Testis (tissue), 3 donors: ENCODE data around the gene DMAP1. TPM values are rescaled to one million over a fixed set of nuclear protein-coding genes. Genes with fewer than 3 reads are reported as not detected.

Source experiments
- DNase-seq: peaks from one replicate; pipeline ENCODE4 v3.0.0-alpha.2; 2019
- H3K27ac ChIP-seq, 2 donors: fragments of 200-600 bp; sonication (generic); one replicate each; pipeline ENCODE4 v1.5.1; 2019
- H3K27me3 ChIP-seq: fragments of 200-600 bp; sonication (generic); one replicate; pipeline ENCODE4 v1.5.1; 2019
- H3K36me3 ChIP-seq: fragments of 200-600 bp; sonication (generic); one replicate; pipeline ENCODE4 v1.5.1; 2017; ENCODE audit warnings: low read depth; ENCODE audit errors: missing control alignments
- H3K4me1 ChIP-seq: fragments of 200-600 bp; sonication (generic); one replicate; pipeline ENCODE4 v1.5.1; 2019
- H3K4me3 ChIP-seq, 2 donors: fragments of 200-600 bp; sonication (generic); one replicate each; pipeline ENCODE4 v1.5.1; 2017 to 2019
- H3K9me3 ChIP-seq: fragments of 200-600 bp; sonication (generic); one replicate; pipeline ENCODE4 v1.5.1; 2017
- CTCF ChIP-seq, 3 experiments: fragments of 450-650 bp in 2 of 3; fragments of 200-600 bp in 1 of 3; sonication (generic) in 1 of 3; IDR thresholded peaks; one replicate each; pipeline ENCODE4 v1.5.1; 2016 to 2019; ENCODE audit warnings: antibody characterized with exemption in 3 of 3, mild to moderate bottlenecking in 2 of 3, moderate library complexity in 1 of 3
- POLR2A ChIP-seq: fragments of 450-650 bp; IDR thresholded peaks from one replicate; pipeline ENCODE4 v1.6.1; 2017; ENCODE audit warnings: antibody characterized with exemption, mild to moderate bottlenecking, moderate library complexity
- WGBS, 2 donors: methylation state at CpG; one replicate each; pipeline ENCODE4 v1.1.5; 2018; 5-methylcytosine and 5-hydroxymethylcytosine counted together
- intact Hi-C: fragments of 100-400 bp; cut with DNase I; formaldehyde crosslinking; loops from one replicate; pipeline ENCODE4 v1.15.1; 2023; ENCODE audit warnings: low total_unique reads
- polyA plus RNA-seq: library from polyadenylated mRNA; stranded (reverse); fragments of 350-450 nt; fragmentation: Illumina TruSeq; extraction: RNeasy Lipid Tissue Mini Kit (QIAGEN cat#74804); gene quantifications from one replicate; pipeline ENCODE4 v1.2.3, GENCODE V29; 2014; ENCODE audit warnings: low read depth, low replicate concordance; ENCODE audit not compliant: insufficient read depth
- total RNA-seq, 2 donors: library from RNA; depleted of rRNA; stranded (reverse); fragments of >200 nt; gene quantifications; one replicate each; pipeline ENCODE4 v1.2.3, GENCODE V29; 2016

Gene DMAP1
- total and polyA plus RNA-seq, 3 donors from 2014 or later = 54.2 to 86.6 (median 84.2) TPM

- H3K27ac ChIP-seq = no peak overlapping the region
- no peaks in the 10 kb centered on the region for H3K27me3 ChIP-seq
- TF ChIP-seq POLR2A = no peak
- no peak for TF ChIP-seq CTCF (IDR thresholded peaks at IDR 0.05)
- H3K36me3 ChIP-seq = no peaks in the 10 kb centered on the region
- 85 to 100% methylated on average over 1 of the region's 1 CpG for whole genome bisulfite sequencing, 2 donors
- H3K4me3 ChIP-seq = no peak overlapping the region
- no peaks in the 10 kb centered on the region for H3K9me3 ChIP-seq
- no peak for DNase-seq
- H3K4me1 ChIP-seq = no peaks in the 10 kb centered on the region
- intact Hi-C loops = no loop called here
These were observed 13.9 kb downstream of the DMAP1 start for GRCh38 chr1:44227211-44227610.

- no peaks in the 10 kb centered on the region for H3K4me1 ChIP-seq
- H3K27me3 ChIP-seq = no peaks in the 10 kb centered on the region
- H3K27ac ChIP-seq = no peak overlapping the region
- no peaks in the 10 kb centered on the region for H3K9me3 ChIP-seq
- no peak overlapping the region for H3K4me3 ChIP-seq
- intact Hi-C loops = no loop called here
- WGBS, 2 donors = 95 to 97% methylated on average over 13 of the region's 13 CpGs
- H3K36me3 ChIP-seq = no peaks in the 10 kb centered on the region
- DNase-seq = no peak
- TF ChIP-seq POLR2A = no peak
- TF ChIP-seq CTCF (IDR thresholded peaks at IDR 0.05) = no peak
These were observed 14.9 kb downstream of the DMAP1 start for GRCh38 chr1:44228218-44228617.

- no peak overlapping the region for H3K27ac ChIP-seq
- 93 to 95% methylated on average over 15 to 16 of the region's 16 CpGs for WGBS, 2 donors
- no peaks in the 10 kb centered on the region for H3K4me1 ChIP-seq
- H3K9me3 ChIP-seq = no peaks in the 10 kb centered on the region
- DNase-seq = no peak
- no peak for TF ChIP-seq POLR2A
- no peak for TF ChIP-seq CTCF (IDR thresholded peaks at IDR 0.05)
- H3K36me3 ChIP-seq = no peaks in the 10 kb centered on the region
- H3K27me3 ChIP-seq = no peaks in the 10 kb centered on the region
- H3K4me3 ChIP-seq = no peak overlapping the region
- intact Hi-C loops = no loop called here
These were observed 16.3 kb downstream of the DMAP1 start for GRCh38 chr1:44229435-44230167.

GRCh38 chr1:44230796-44231195, 17.5 kb downstream of the DMAP1 start:
- DNase-seq = no peak
- no peaks in the 10 kb centered on the region for H3K9me3 ChIP-seq
- 94% methylated on average over 3 of the region's 3 CpGs for WGBS, 2 donors
- H3K27ac ChIP-seq = no peak overlapping the region
- no peak for TF ChIP-seq CTCF (IDR thresholded peaks at IDR 0.05)
- TF ChIP-seq POLR2A = no peak
- no peaks in the 10 kb centered on the region for H3K36me3 ChIP-seq
- H3K4me1 ChIP-seq = no peaks in the 10 kb centered on the region
- H3K27me3 ChIP-seq = no peaks in the 10 kb centered on the region
- intact Hi-C loops = no loop called here
- no peak overlapping the region for H3K4me3 ChIP-seq

GRCh38 chr1:44233593-44233992, 20.3 kb downstream of the DMAP1 start:
- H3K27ac ChIP-seq = no peak overlapping the region
- peaks cover 6% of the 10 kb centered on the region for H3K4me1 ChIP-seq
- no peak overlapping the region for H3K4me3 ChIP-seq
- 95 to 100% methylated on average over 1 of the region's 1 CpG for WGBS, 2 donors
- H3K36me3 ChIP-seq = no peaks in the 10 kb centered on the region
- no peaks in the 10 kb centered on the region for H3K9me3 ChIP-seq
- intact Hi-C loops = no loop called here
- H3K27me3 ChIP-seq = no peaks in the 10 kb centered on the region
- TF ChIP-seq CTCF (IDR thresholded peaks at IDR 0.05) (no peak), POLR2A (no peak)
- DNase-seq = no peak
